Measurements from ENCODE around the gene CNOT2.

- TF ChIP-seq, protein P1, sequence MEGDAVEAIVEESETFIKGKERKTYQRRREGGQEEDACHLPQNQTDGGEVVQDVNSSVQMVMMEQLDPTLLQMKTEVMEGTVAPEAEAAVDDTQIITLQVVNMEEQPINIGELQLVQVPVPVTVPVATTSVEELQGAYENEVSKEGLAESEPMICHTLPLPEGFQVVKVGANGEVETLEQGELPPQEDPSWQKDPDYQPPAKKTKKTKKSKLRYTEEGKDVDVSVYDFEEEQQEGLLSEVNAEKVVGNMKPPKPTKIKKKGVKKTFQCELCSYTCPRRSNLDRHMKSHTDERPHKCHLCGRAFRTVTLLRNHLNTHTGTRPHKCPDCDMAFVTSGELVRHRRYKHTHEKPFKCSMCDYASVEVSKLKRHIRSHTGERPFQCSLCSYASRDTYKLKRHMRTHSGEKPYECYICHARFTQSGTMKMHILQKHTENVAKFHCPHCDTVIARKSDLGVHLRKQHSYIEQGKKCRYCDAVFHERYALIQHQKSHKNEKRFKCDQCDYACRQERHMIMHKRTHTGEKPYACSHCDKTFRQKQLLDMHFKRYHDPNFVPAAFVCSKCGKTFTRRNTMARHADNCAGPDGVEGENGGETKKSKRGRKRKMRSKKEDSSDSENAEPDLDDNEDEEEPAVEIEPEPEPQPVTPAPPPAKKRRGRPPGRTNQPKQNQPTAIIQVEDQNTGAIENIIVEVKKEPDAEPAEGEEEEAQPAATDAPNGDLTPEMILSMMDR (IDR thresholded peaks at IDR 0.05) = no peak
- TF ChIP-seq EP300 (IDR thresholded peaks at IDR 0.05; ENCODE audit: low read depth) (no peak), POLR2AphosphoS5 (IDR thresholded peaks at IDR 0.05) (no peak)
Measured at GRCh38 chr12:70230934-70231606, 12.2 kb upstream of the CNOT2 start.
